Esophagus muscularis mucosa (tissue), 3 donors: Measurements from ENCODE around the gene UPB1.

Experiments used
- EP300 ChIP-seq: sonication (generic); formaldehyde crosslinking; IDR thresholded peaks from one replicate; pipeline ENCODE4 v1.6.1; 2017; ENCODE audit warnings: antibody characterized with exemption
- TF ChIP-seq, protein P1 (sequence below), 3 experiments: fragments of 200-600 bp in 2 of 3; fragments of 450-650 bp in 1 of 3; sonication (generic) in 2 of 3; IDR thresholded peaks; one replicate each; pipeline ENCODE4 v1.5.1; 2017 to 2019; ENCODE audit warnings: antibody characterized with exemption in 3 of 3, mild to moderate bottlenecking in 2 of 3, moderate library complexity in 1 of 3

DNA sequence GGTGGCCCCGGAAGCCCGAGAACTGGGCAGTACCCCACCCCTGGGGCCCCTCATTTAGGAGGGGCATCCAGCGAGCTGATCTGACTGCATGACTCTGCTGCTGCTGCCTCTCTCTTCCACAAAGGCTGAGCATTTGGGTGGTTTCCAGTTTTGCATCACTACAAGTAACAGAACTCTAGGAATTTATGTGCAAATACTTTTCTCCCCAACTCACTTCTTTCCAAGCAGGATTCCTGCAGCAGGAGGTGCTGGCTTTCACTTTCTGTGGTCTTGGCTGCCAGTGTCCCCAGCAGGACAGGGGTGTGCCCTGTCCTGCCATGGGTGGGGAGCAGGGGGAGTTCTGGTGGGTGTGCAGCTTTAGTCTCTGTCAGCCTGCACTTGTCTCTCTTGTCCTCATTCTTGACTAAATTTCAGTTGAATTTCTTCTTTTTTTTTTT is 21.2 kb downstream of the UPB1 start:
- TF ChIP-seq, protein P1, sequence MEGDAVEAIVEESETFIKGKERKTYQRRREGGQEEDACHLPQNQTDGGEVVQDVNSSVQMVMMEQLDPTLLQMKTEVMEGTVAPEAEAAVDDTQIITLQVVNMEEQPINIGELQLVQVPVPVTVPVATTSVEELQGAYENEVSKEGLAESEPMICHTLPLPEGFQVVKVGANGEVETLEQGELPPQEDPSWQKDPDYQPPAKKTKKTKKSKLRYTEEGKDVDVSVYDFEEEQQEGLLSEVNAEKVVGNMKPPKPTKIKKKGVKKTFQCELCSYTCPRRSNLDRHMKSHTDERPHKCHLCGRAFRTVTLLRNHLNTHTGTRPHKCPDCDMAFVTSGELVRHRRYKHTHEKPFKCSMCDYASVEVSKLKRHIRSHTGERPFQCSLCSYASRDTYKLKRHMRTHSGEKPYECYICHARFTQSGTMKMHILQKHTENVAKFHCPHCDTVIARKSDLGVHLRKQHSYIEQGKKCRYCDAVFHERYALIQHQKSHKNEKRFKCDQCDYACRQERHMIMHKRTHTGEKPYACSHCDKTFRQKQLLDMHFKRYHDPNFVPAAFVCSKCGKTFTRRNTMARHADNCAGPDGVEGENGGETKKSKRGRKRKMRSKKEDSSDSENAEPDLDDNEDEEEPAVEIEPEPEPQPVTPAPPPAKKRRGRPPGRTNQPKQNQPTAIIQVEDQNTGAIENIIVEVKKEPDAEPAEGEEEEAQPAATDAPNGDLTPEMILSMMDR (IDR thresholded peaks at IDR 0.05): no peak
- TF ChIP-seq EP300: no peak
